ENCODE data around the gene MANSC4.

- TF ChIP-seq L3MBTL2 (conservative IDR thresholded peaks at IDR 0.05) (no peak), ARNT (IDR thresholded peaks at IDR 0.05) (no peak), TARDBP (IDR thresholded peaks at IDR 0.05) (no peak), CTBP1 (IDR thresholded peaks at IDR 0.05; ENCODE audit: borderline replicate concordance) (no peak), PKNOX1 (IDR thresholded peaks at IDR 0.05) (no peak), FOXM1 (IDR thresholded peaks at IDR 0.05; ENCODE audit: borderline replicate concordance) (no peak), HDGF (IDR thresholded peaks at IDR 0.05; ENCODE audit: borderline replicate concordance) (no peak)
These were observed 2.4 kb upstream of the MANSC4 start for GRCh38 chr12:27782481-27782880.
